Measurements from ENCODE around the gene C1QTNF4. TPM values are rescaled to one million over a fixed set of nuclear protein-coding genes. Genes with fewer than 3 reads are reported as not detected.

C1QTNF4 gene
- total RNA-seq, 1 donor from 2014 or later = not detected

Other genes with a start within 250 kb of the C1QTNF4 start
- not detected in 2 replicates for gene MYBPC3, start 241.7 kb downstream of the C1QTNF4 start, total RNA-seq
- gene SPI1, start 215.9 kb downstream of the C1QTNF4 start, total RNA-seq = under 0.01 TPM in 1 of 2 replicates, not detected in the other
- 32.5 and 70.5 TPM in 2 replicates for gene SLC39A13, start 185.8 kb downstream of the C1QTNF4 start, total RNA-seq
- gene PSMC3, start 168.0 kb downstream of the C1QTNF4 start, total RNA-seq = 163 and 166 TPM in 2 replicates
- 0.13 and 0.25 TPM in 2 replicates for gene RAPSN, start 145.3 kb downstream of the C1QTNF4 start, total RNA-seq
- 57.9 and 84.6 TPM in 2 replicates for gene CELF1, start 41.3 kb downstream of the C1QTNF4 start, total RNA-seq
- 65.0 and 67.9 TPM in 2 replicates for gene PTPMT1, start 28.8 kb downstream of the C1QTNF4 start, total RNA-seq
- gene KBTBD4, start 15.4 kb downstream of the C1QTNF4 start, total RNA-seq = 29.3 and 38.2 TPM in 2 replicates
- 75.0 and 85.7 TPM in 2 replicates for gene NDUFS3, start 15.3 kb downstream of the C1QTNF4 start, total RNA-seq
- not detected in 2 replicates for gene FAM180B, start 7.7 kb downstream of the C1QTNF4 start, total RNA-seq
- gene MTCH2, start 48.1 kb upstream of the C1QTNF4 start, total RNA-seq = 85.2 and 106 TPM in 2 replicates
- gene AGBL2, start 121.0 kb upstream of the C1QTNF4 start, total RNA-seq = 0.13 and 0.38 TPM in 2 replicates
- 31.1 and 35.7 TPM in 2 replicates for gene FNBP4, start 172.9 kb upstream of the C1QTNF4 start, total RNA-seq

Measured in dermis microvascular lymphatic vessel endothelial cell (primary cell).